SU-DHL-6 (cell line): ENCODE results near the gene SIK2.

Experiments used
- EZH2phosphoT487 ChIP-seq: fragments of 200-600 bp; sonication (generic), shearing (Covaris generic); conservative IDR thresholded peaks from 2 replicates; pipeline ENCODE4 v1.6.1; 2018; ENCODE audit warnings: mild to moderate bottlenecking, antibody characterized with exemption, low read length, moderate library complexity, mixed read lengths
- TF ChIP-seq, protein P1 (sequence below): fragments of 200-600 bp; sonication (generic); IDR thresholded peaks from one replicate; pipeline ENCODE4 v1.5.1; 2017; ENCODE audit warnings: antibody characterized with exemption, mild to moderate bottlenecking, low read length, moderate library complexity; ENCODE audit not compliant: insufficient read depth, poor library complexity, severe bottlenecking

DNA sequence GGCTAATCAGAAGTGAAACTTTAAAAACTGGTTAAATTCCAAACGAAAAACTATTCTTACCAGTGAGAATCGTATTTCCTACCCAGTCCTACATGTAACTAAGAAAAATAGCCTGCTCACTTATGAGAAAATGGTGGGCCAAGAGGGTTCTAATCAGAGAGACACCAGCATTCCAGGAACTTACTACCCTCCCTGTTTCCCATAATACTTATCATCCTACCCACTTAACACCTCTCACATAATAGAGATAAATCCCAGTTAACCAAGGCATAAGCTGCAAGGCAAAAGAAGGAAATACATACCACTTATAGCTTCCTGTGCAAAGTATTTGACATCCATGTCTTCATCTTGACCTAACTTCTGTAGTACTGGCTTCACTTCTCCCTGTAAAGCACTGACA is 139.5 kb downstream of the SIK2 start:
- TF ChIP-seq, protein P1, sequence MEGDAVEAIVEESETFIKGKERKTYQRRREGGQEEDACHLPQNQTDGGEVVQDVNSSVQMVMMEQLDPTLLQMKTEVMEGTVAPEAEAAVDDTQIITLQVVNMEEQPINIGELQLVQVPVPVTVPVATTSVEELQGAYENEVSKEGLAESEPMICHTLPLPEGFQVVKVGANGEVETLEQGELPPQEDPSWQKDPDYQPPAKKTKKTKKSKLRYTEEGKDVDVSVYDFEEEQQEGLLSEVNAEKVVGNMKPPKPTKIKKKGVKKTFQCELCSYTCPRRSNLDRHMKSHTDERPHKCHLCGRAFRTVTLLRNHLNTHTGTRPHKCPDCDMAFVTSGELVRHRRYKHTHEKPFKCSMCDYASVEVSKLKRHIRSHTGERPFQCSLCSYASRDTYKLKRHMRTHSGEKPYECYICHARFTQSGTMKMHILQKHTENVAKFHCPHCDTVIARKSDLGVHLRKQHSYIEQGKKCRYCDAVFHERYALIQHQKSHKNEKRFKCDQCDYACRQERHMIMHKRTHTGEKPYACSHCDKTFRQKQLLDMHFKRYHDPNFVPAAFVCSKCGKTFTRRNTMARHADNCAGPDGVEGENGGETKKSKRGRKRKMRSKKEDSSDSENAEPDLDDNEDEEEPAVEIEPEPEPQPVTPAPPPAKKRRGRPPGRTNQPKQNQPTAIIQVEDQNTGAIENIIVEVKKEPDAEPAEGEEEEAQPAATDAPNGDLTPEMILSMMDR: no peak
- no peak for TF ChIP-seq EZH2phosphoT487
